Stimulated activated CD8-positive, alpha-beta memory T cell treated with anti-CD3 and anti-CD28 coated beads, Interleukin-15, amount 100 ng/mL, for 4 hours (primary cell): Measurements from ENCODE around the gene CD300C.
"Not testable (repeated sequence)": the region's sequence is repeated elsewhere in the genome, so short reads cannot be mapped to it uniquely, and the experiment has no call there.

Source experiments
- DNase-seq, 2 donors: peaks; one replicate each; pipeline ENCODE4 v3.0.0-alpha.2; 2020; ENCODE audit warnings: low read depth in 2 of 2

CD300C gene

GRCh38 chr17:74563358-74563757, 17.4 kb upstream of the CD300C start:
- no peak for DNase-seq

- DNase-seq = no peak
These were observed 15.7 kb upstream of the CD300C start for GRCh38 chr17:74561586-74561985.

GRCh38 chr17:74558882-74559519, 13.1 kb upstream of the CD300C start:
- DNase-seq = no peak

- DNase-seq = not testable (repeated sequence)
These were observed 12.5 kb upstream of the CD300C start for GRCh38 chr17:74558402-74558801.

- no peak for DNase-seq
These were observed 9.6 kb upstream of the CD300C start for GRCh38 chr17:74555427-74555940.

- no peak for DNase-seq
These were observed 9.0 kb upstream of the CD300C start for GRCh38 chr17:74554909-74555308.

- no peak for DNase-seq
These were observed 6.1 kb upstream of the CD300C start for GRCh38 chr17:74552037-74552436.

- no peak for DNase-seq
These were observed 4.7 kb upstream of the CD300C start for GRCh38 chr17:74550602-74551001.

- DNase-seq = no peak
These were observed 3.4 kb upstream of the CD300C start for GRCh38 chr17:74549343-74549742.

- no peak for DNase-seq
These were observed 1.8 kb upstream of the CD300C start for GRCh38 chr17:74547736-74548135.

GRCh38 chr17:74547264-74547663, 1.3 kb upstream of the CD300C start:
- DNase-seq = no peak

- DNase-seq = no peak
These were observed 671 bp upstream of the CD300C start for GRCh38 chr17:74546586-74546985.

- DNase-seq = no peak
These were observed 698 bp downstream of the CD300C start for GRCh38 chr17:74544991-74545842.

GRCh38 chr17:74543891-74544760, 1.8 kb downstream of the CD300C start:
- DNase-seq = no peak

- no peak for DNase-seq
These were observed 2.5 kb downstream of the CD300C start for GRCh38 chr17:74543406-74543805.

- DNase-seq = no peak
These were observed 3.1 kb downstream of the CD300C start for GRCh38 chr17:74542727-74543383.

- no peak for DNase-seq
These were observed 3.7 kb downstream of the CD300C start for GRCh38 chr17:74542166-74542565.

GRCh38 chr17:74541176-74542111, 4.5 kb downstream of the CD300C start:
- no peak for DNase-seq

- no peak for DNase-seq
These were observed 6.6 kb downstream of the CD300C start for GRCh38 chr17:74539281-74539820.

- no peak for DNase-seq
These were observed 9.0 kb downstream of the CD300C start for GRCh38 chr17:74536890-74537289.
